A549 treated with AZD2906 at 1 μM for 4 hours (cell line): ENCODE data around the gene CTTN. TPM values are rescaled to one million over a fixed set of nuclear protein-coding genes. Genes with fewer than 3 reads are reported as not detected.

Source experiments
- total RNA-seq: library from RNA; stranded (reverse); fragments of 200-300 nt; extraction: Qiagen RNA extraction; gene quantifications from 5 replicates; pipeline ENCODE4 v1.2.3, GENCODE V29; 2022

The CTTN gene
- 200 to 225 TPM (median 208 TPM) in 5 replicates for total RNA-seq

DNA sequence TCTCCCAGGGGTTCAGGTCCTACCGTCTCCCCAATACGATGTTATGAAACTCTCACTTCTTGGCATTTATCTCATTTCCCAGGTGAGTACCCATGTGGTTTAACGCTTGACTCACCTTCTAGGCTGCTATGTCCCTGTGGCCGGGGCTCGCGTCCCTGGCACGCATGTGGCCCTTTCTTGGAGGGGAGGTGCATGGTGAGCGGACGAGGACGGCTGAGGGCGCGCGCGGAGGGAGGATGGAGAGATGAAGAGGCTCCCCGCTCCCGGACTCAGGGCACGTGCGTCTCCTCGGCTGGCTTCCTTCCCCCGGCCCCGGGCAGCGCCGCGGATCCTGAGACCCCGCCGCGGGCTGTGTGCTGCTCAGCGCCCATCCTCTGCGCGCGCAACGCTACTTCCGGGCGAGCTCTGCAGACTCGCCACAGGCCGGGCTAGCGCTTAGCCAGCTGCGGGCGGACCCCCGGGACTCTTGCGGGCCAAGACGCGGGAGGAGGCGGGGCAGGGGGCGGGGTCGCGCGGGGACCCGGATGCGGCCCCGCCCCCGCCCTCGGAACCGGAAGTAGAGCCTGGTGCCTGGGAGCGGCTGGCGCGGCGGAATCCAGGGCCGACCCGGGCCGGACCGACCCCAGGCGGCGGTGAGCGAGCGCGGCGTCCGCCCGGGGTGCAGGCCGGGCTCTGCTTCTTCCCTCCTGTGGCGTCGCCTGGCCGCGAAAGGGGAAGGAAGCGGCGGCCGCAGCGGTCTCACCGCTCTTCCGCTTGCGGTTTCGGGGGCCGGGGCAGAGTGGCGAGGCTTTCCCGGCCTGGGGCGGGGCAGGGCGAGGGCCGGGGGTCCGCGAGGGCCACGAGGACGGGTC is at the start of gene CTTN:
Gene CTTN (plus strand): TSS at position 547 of the 851 bp plus-strand sequence. CDS start 8,769 bp downstream, outside the sequence.

Other genes with a start within 250 kb of the CTTN start
- gene FADD, start 195.2 kb upstream of the CTTN start, total RNA-seq, result 56.7 to 71.4 TPM (median 69.3 TPM) in 5 replicates
- 26.2 to 30.6 TPM (median 27.9 TPM) in 5 replicates for gene PPFIA1, start 127.8 kb upstream of the CTTN start, total RNA-seq